Mesendoderm (in vitro differentiated cells): ENCODE data around the gene CASKIN1.
A peak's percentile ranks its signal among the peaks of the same experiment; 100 is the strongest.

Experiments
- DNase-seq: peaks from one replicate; pipeline ENCODE4 v3.0.0; 2013
- H2AK5ac ChIP-seq: 2 replicates; pipeline ENCODE4 v1.6.1; 2013; ENCODE audit warnings: low read length, inconsistent platforms
- H2BK120ac ChIP-seq: 2 replicates; pipeline ENCODE4 v1.6.1; 2013; ENCODE audit warnings: low read depth, mild to moderate bottlenecking, low read length, moderate library complexity, mixed read lengths
- H2BK15ac ChIP-seq: replicated peaks from 2 replicates; pipeline ENCODE4 v1.6.1; 2013; ENCODE audit warnings: low read depth, mild to moderate bottlenecking, moderate library complexity
- H2BK5ac ChIP-seq: 2 replicates; pipeline ENCODE4 v1.6.1; 2013; ENCODE audit warnings: low read length, inconsistent platforms
- H3K18ac ChIP-seq: 2 replicates; pipeline ENCODE4 v1.6.1; 2013; ENCODE audit warnings: mild to moderate bottlenecking, low read length, mixed read lengths
- H3K23ac ChIP-seq: one replicate; pipeline ENCODE4 v1.6.1; 2013; ENCODE audit warnings: low read length
- H3K27ac ChIP-seq: 2 replicates; pipeline ENCODE4 v1.5.1; 2013; ENCODE audit warnings: low read depth, mild to moderate bottlenecking, inconsistent platforms, low read length, moderate library complexity
- H3K27me3 ChIP-seq: 2 replicates; pipeline ENCODE4 v1.6.1; 2013; ENCODE audit warnings: low read length, control low read depth, mild to moderate bottlenecking, inconsistent platforms; ENCODE audit not compliant: insufficient read depth, poor library complexity
- H3K36me3 ChIP-seq: 2 replicates; pipeline ENCODE4 v1.6.1; 2013; ENCODE audit warnings: low read length, inconsistent platforms; ENCODE audit not compliant: control insufficient read depth, insufficient read depth
- H3K4ac ChIP-seq: one replicate; pipeline ENCODE4 v1.6.1; 2013; ENCODE audit warnings: low read depth, mild to moderate bottlenecking, low read length, moderate library complexity
- H3K4me1 ChIP-seq: 2 replicates; pipeline ENCODE4 v1.6.1; 2013; ENCODE audit warnings: low read depth, low read length, inconsistent platforms; ENCODE audit not compliant: control insufficient read depth
- H3K4me2 ChIP-seq: 2 replicates; pipeline ENCODE4 v1.6.1; 2013; ENCODE audit warnings: low read length
- H3K4me3 ChIP-seq: 2 replicates; pipeline ENCODE4 v1.5.1; 2013; ENCODE audit warnings: mild to moderate bottlenecking, low read length
- H3K56ac ChIP-seq: one replicate; pipeline ENCODE4 v1.6.1; 2013; ENCODE audit warnings: low read length
- H3K79me1 ChIP-seq: 2 replicates; pipeline ENCODE4 v1.6.1; 2013; ENCODE audit warnings: low read length, inconsistent platforms
- H3K79me2 ChIP-seq: 2 replicates; pipeline ENCODE4 v1.6.1; 2013; ENCODE audit warnings: mild to moderate bottlenecking, low read length; ENCODE audit not compliant: control insufficient read depth, insufficient read depth
- H3K9ac ChIP-seq: 2 replicates; pipeline ENCODE4 v1.6.1; 2013; ENCODE audit warnings: low read length, inconsistent platforms
- H4K5ac ChIP-seq: one replicate; pipeline ENCODE4 v1.6.1; 2013; ENCODE audit warnings: low read length
- H4K8ac ChIP-seq: one replicate; pipeline ENCODE4 v1.6.1; 2013; ENCODE audit warnings: low read depth, mild to moderate bottlenecking, control low read depth, low read length, moderate library complexity
- WGBS: extraction: QIAGEN DNeasy Blood & Tissue Kit; methylation state at CpG from one replicate; pipeline ENCODE4 v1.1.7; 2013; ENCODE audit warnings: low lambda C conversion rate, missing lambda C conversion rate; ENCODE audit not compliant: insufficient coverage; ENCODE audit errors: extremely low coverage; 5-methylcytosine and 5-hydroxymethylcytosine counted together

Gene CASKIN1

GRCh38 chr16:2229632-2230250 lies 33.3 kb upstream of the CASKIN1 start:
- peaks cover 13% of the 10 kb centered on the region for H3K79me2 ChIP-seq
- H2AK5ac ChIP-seq = no peak overlapping the region
- H3K23ac ChIP-seq = no peak overlapping the region
- DNase-seq = no peak
- H4K5ac ChIP-seq = no peak overlapping the region
- H4K8ac ChIP-seq = no peak overlapping the region
- no CpG with 5 or more reads among the region's 23 CpGs for WGBS
- H2BK120ac ChIP-seq = no peak overlapping the region
- H3K79me1 ChIP-seq = peaks cover 12% of the 10 kb centered on the region
- no peak overlapping the region for H3K4ac ChIP-seq
- H3K4me3 ChIP-seq = no peak overlapping the region
- no peaks in the 10 kb centered on the region for H3K27me3 ChIP-seq
- no peak overlapping the region for H2BK5ac ChIP-seq
- no peak overlapping the region for H3K9ac ChIP-seq
- H3K4me1 ChIP-seq = no peaks in the 10 kb centered on the region
- H3K18ac ChIP-seq = no peak overlapping the region
- H2BK15ac ChIP-seq = no peak overlapping the region
- no peak overlapping the region for H3K4me2 ChIP-seq
- H3K56ac ChIP-seq = no peak overlapping the region
- H3K27ac ChIP-seq = no peak overlapping the region
- H3K36me3 ChIP-seq = no peaks in the 10 kb centered on the region

GRCh38 chr16:2229091-2229490 lies 32.7 kb upstream of the CASKIN1 start:
- H3K36me3 ChIP-seq = no peaks in the 10 kb centered on the region
- H2AK5ac ChIP-seq = no peak overlapping the region
- H3K9ac ChIP-seq = no peak overlapping the region
- no peak overlapping the region for H2BK15ac ChIP-seq
- DNase-seq = no peak
- H3K18ac ChIP-seq = no peak overlapping the region
- H3K4ac ChIP-seq = no peak overlapping the region
- no peak overlapping the region for H3K27ac ChIP-seq
- H4K5ac ChIP-seq = no peak overlapping the region
- no peak overlapping the region for H3K4me2 ChIP-seq
- no peak overlapping the region for H3K56ac ChIP-seq
- WGBS = no CpG with 5 or more reads among the region's 12 CpGs
- H3K79me1 ChIP-seq = peaks cover 13% of the 10 kb centered on the region
- no peak overlapping the region for H3K4me3 ChIP-seq
- H3K79me2 ChIP-seq = peaks cover 18% of the 10 kb centered on the region
- H3K4me1 ChIP-seq = no peaks in the 10 kb centered on the region
- H4K8ac ChIP-seq = no peak overlapping the region
- no peak overlapping the region for H3K23ac ChIP-seq
- no peaks in the 10 kb centered on the region for H3K27me3 ChIP-seq
- no peak overlapping the region for H2BK120ac ChIP-seq
- no peak overlapping the region for H2BK5ac ChIP-seq

GRCh38 chr16:2228161-2228824 lies 31.9 kb upstream of the CASKIN1 start:
- Histone ChIP-seq H3K4me3 (no peak overlapping the region), H3K27ac (no peak overlapping the region), H3K4ac (no peak overlapping the region), H3K4me1 (no peaks in the 10 kb centered on the region), H2BK5ac (no peak overlapping the region), H4K8ac (no peak overlapping the region), H4K5ac (no peak overlapping the region), H3K27me3 (no peaks in the 10 kb centered on the region), H3K23ac (no peak overlapping the region), H3K4me2 (no peak overlapping the region), H3K56ac (no peak overlapping the region), H2BK120ac (no peak overlapping the region), H2BK15ac (no peak overlapping the region), H3K18ac (no peak overlapping the region), H3K36me3 (no peaks in the 10 kb centered on the region), H3K79me2 (peaks cover 21% of the 10 kb centered on the region), H3K79me1 (peaks cover 15% of the 10 kb centered on the region), H2AK5ac (no peak overlapping the region), H3K9ac (no peak overlapping the region)
- no CpG with 5 or more reads among the region's 25 CpGs for WGBS
- DNase-seq = no peak

DNA sequence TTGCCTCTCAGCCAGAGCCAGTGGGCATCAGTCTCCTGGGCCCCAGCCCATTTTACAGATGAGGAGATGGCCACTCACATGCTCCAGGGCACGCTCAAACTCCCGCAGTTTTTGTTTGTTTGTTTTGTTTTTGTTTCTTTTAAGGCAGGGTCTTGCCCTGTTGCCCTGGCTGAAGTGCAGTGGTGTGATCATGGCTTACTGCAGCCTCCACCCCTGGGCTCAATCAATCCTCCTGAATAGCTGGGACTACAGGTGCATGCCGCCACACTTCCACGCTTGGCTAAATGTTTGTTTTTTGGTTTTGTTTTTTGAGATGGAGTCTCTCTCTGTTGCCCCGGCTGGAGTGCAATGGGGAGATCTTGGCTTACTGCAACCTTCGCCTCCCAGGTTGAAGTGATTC lies 30.5 kb upstream of the CASKIN1 start:
- Histone ChIP-seq H2BK120ac (no peak overlapping the region), H3K79me2 (peaks cover 21% of the 10 kb centered on the region), H3K36me3 (no peaks in the 10 kb centered on the region), H2AK5ac (no peak overlapping the region), H3K4me2 (no peak overlapping the region), H4K5ac (no peak overlapping the region), H3K4ac (no peak overlapping the region), H4K8ac (no peak overlapping the region), H2BK5ac (no peak overlapping the region), H2BK15ac (no peak overlapping the region), H3K4me3 (no peak overlapping the region), H3K56ac (no peak overlapping the region), H3K23ac (peak overlapping the region; percentile 89), H3K27ac (no peak overlapping the region), H3K18ac (no peak overlapping the region), H3K4me1 (no peaks in the 10 kb centered on the region), H3K79me1 (peaks cover 15% of the 10 kb centered on the region), H3K9ac (no peak overlapping the region), H3K27me3 (no peaks in the 10 kb centered on the region)
- WGBS = no CpG with 5 or more reads among the region's 6 CpGs
- no peak for DNase-seq

DNA sequence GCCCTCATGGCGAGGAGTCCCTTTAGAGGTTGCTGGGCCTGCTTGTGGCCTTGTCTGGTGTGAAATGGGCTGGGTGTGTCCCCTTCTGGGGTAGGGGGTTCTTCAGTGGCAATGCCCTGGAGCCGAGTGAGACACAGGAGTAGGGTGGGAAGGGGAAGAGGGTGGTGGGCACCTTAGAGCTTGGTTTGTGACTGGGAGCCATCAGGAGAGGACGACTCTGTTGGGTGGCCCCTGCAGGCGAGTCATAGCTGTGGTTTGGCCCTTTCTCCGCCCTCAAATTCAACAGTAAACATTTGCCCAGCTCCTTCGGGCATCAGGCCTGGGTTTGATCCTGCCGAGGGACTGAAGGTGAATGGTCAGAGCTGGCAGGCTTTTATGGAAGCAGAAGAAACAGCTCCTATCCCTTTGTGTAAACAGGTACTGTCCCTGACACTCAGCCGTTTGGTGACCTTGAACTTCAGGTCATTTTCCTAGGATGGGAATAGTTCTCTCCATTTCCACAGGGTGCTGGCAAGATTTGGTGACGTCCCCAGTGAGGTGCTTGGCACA lies 29.9 kb upstream of the CASKIN1 start:
- Histone ChIP-seq H3K27ac (no peak overlapping the region), H2BK15ac (no peak overlapping the region), H4K8ac (no peak overlapping the region), H2BK5ac (no peak overlapping the region), H3K4me2 (no peak overlapping the region), H3K9ac (no peak overlapping the region), H3K4me3 (no peak overlapping the region), H3K56ac (no peak overlapping the region), H4K5ac (no peak overlapping the region), H3K4me1 (no peaks in the 10 kb centered on the region), H3K36me3 (no peaks in the 10 kb centered on the region), H3K4ac (no peak overlapping the region), H3K23ac (peak overlapping the region; percentile 89), H3K79me1 (peaks cover 15% of the 10 kb centered on the region), H3K27me3 (no peaks in the 10 kb centered on the region), H3K18ac (no peak overlapping the region), H2AK5ac (no peak overlapping the region), H2BK120ac (no peak overlapping the region), H3K79me2 (peaks cover 21% of the 10 kb centered on the region)
- WGBS = no CpG with 5 or more reads among the region's 9 CpGs
- DNase-seq = no peak
